Hematopoietic multipotent progenitor cell treated with erythropoietin and hydrocortisone succinate and interleukin-3 and kit ligand, for 15 days (in vitro differentiated cells): Measurements from ENCODE around the gene PHLDA2.

Source experiments
- DNase-seq: peaks from one replicate; pipeline ENCODE4 v3.0.0-alpha.2; 2015; ENCODE audit warnings: low spot score

PHLDA2 gene

GRCh38 chr11:2929950-2930703, 907 bp upstream of the PHLDA2 start:
- no peak for DNase-seq

- no peak for DNase-seq
Measured at GRCh38 chr11:2929531-2929949, 320 bp upstream of the PHLDA2 start.

- no peak for DNase-seq
Measured at GRCh38 chr11:2927851-2928604, 1.2 kb downstream of the PHLDA2 start.

GRCh38 chr11:2927121-2927800, 2.0 kb downstream of the PHLDA2 start:
- DNase-seq: no peak

- DNase-seq: no peak
Measured at GRCh38 chr11:2926611-2927051, 2.6 kb downstream of the PHLDA2 start.

GRCh38 chr11:2924821-2925675, 4.2 kb downstream of the PHLDA2 start:
- no peak for DNase-seq

- DNase-seq: no peak
Measured at GRCh38 chr11:2924381-2924780, 4.8 kb downstream of the PHLDA2 start.

- no peak for DNase-seq
Measured at GRCh38 chr11:2923446-2924375, 5.5 kb downstream of the PHLDA2 start.

- no peak for DNase-seq
Measured at GRCh38 chr11:2922655-2923054, 6.6 kb downstream of the PHLDA2 start.

GRCh38 chr11:2921742-2922493, 7.3 kb downstream of the PHLDA2 start:
- no peak for DNase-seq

GRCh38 chr11:2921261-2921660, 8.0 kb downstream of the PHLDA2 start:
- DNase-seq: no peak

GRCh38 chr11:2920343-2920742, 8.9 kb downstream of the PHLDA2 start:
- DNase-seq: no peak

- no peak for DNase-seq
Measured at GRCh38 chr11:2919837-2920236, 9.4 kb downstream of the PHLDA2 start.

- no peak for DNase-seq
Measured at GRCh38 chr11:2919188-2919587, 10.0 kb downstream of the PHLDA2 start.

GRCh38 chr11:2917842-2918490, 11.3 kb downstream of the PHLDA2 start:
- DNase-seq: no peak

- no peak for DNase-seq
Measured at GRCh38 chr11:2916892-2917645, 12.2 kb downstream of the PHLDA2 start.

GRCh38 chr11:2916114-2916891, 12.9 kb downstream of the PHLDA2 start:
- DNase-seq: no peak

- no peak for DNase-seq
Measured at GRCh38 chr11:2915473-2915872, 13.7 kb downstream of the PHLDA2 start.
